Nephron progenitor cell (in vitro differentiated cells): ENCODE data around the gene OR5AU1.
"Not testable (repeated sequence)": the region's sequence is repeated elsewhere in the genome, so short reads cannot be mapped to it uniquely, and the experiment has no call there.

Source experiments
- DNase-seq: peaks from one replicate; pipeline ENCODE4 v3.0.0; 2021
- H3K27ac Mint-ChIP-seq: 2 replicates; pipeline ENCODE4 v1.8.0; 2021; ENCODE audit warnings: mild to moderate bottlenecking, moderate library complexity, mixed read lengths
- H3K27me3 Mint-ChIP-seq: 2 replicates; pipeline ENCODE4 v1.8.0; 2021; ENCODE audit warnings: mild to moderate bottlenecking, low read depth, mixed read lengths; ENCODE audit not compliant: poor library complexity
- H3K36me3 Mint-ChIP-seq: 2 replicates; pipeline ENCODE4 v1.8.0; 2021; ENCODE audit warnings: low read depth, mixed read lengths
- H3K4me1 Mint-ChIP-seq: 2 replicates; pipeline ENCODE4 v1.8.0; 2021; ENCODE audit warnings: mixed read lengths
- H3K4me3 Mint-ChIP-seq: 2 replicates; pipeline ENCODE4 v1.8.0; 2021; ENCODE audit warnings: mild to moderate bottlenecking, moderate library complexity, mixed read lengths
- H3K9me3 Mint-ChIP-seq: 2 replicates; pipeline ENCODE4 v1.8.0; 2021; ENCODE audit warnings: mild to moderate bottlenecking, moderate library complexity, mixed read lengths
- CTCF ChIP-seq: fragments of 200-600 bp; sonication (generic); IDR thresholded peaks from 2 replicates; pipeline ENCODE4 v1.5.0; 2021; ENCODE audit warnings: antibody characterized with exemption

The OR5AU1 gene

GRCh38 chr14:21184254-21184653 is 28.4 kb upstream of the OR5AU1 start:
- no peak overlapping the region for H3K27ac Mint-ChIP-seq
- TF ChIP-seq CTCF, result no peak
- H3K4me1 Mint-ChIP-seq, result no peaks in the 10 kb centered on the region
- peaks cover 34% of the 10 kb centered on the region for H3K9me3 Mint-ChIP-seq
- no peaks in the 10 kb centered on the region for H3K36me3 Mint-ChIP-seq
- peaks cover 15% of the 10 kb centered on the region for H3K27me3 Mint-ChIP-seq
- DNase-seq, result no peak
- no peak overlapping the region for H3K4me3 Mint-ChIP-seq

- Mint-ChIP-seq H3K4me1 (no peaks in the 10 kb centered on the region), H3K9me3 (peaks cover 37% of the 10 kb centered on the region), H3K36me3 (no peaks in the 10 kb centered on the region), H3K4me3 (no peak overlapping the region), H3K27ac (no peak overlapping the region), H3K27me3 (peaks cover 16% of the 10 kb centered on the region)
- no peak for TF ChIP-seq CTCF
- no peak for DNase-seq
These were observed 26.3 kb upstream of the OR5AU1 start for GRCh38 chr14:21182166-21182565.

- no peak overlapping the region for H3K4me3 Mint-ChIP-seq
- H3K4me1 Mint-ChIP-seq, result no peaks in the 10 kb centered on the region
- TF ChIP-seq CTCF, result no peak
- H3K9me3 Mint-ChIP-seq, result peaks cover 35% of the 10 kb centered on the region
- H3K36me3 Mint-ChIP-seq, result no peaks in the 10 kb centered on the region
- no peak overlapping the region for H3K27ac Mint-ChIP-seq
- no peak for DNase-seq
- peaks cover 17% of the 10 kb centered on the region for H3K27me3 Mint-ChIP-seq
These were observed 15.3 kb upstream of the OR5AU1 start for GRCh38 chr14:21171128-21171527.

GRCh38 chr14:21169573-21169972 is 13.7 kb upstream of the OR5AU1 start:
- Mint-ChIP-seq H3K9me3 (peaks cover 35% of the 10 kb centered on the region), H3K27ac (no peak overlapping the region), H3K27me3 (peaks cover 16% of the 10 kb centered on the region), H3K36me3 (no peaks in the 10 kb centered on the region), H3K4me1 (no peaks in the 10 kb centered on the region), H3K4me3 (no peak overlapping the region)
- no peak for DNase-seq
- TF ChIP-seq CTCF, result no peak

- no peak for DNase-seq
- H3K36me3 Mint-ChIP-seq, result no peaks in the 10 kb centered on the region
- peaks cover 18% of the 10 kb centered on the region for H3K27me3 Mint-ChIP-seq
- no peaks in the 10 kb centered on the region for H3K4me1 Mint-ChIP-seq
- no peak overlapping the region for H3K27ac Mint-ChIP-seq
- H3K4me3 Mint-ChIP-seq, result no peak overlapping the region
- peaks cover 27% of the 10 kb centered on the region for H3K9me3 Mint-ChIP-seq
- TF ChIP-seq CTCF, result no peak
These were observed 12.2 kb upstream of the OR5AU1 start for GRCh38 chr14:21168055-21168454.

GRCh38 chr14:21165670-21166069 is 9.8 kb upstream of the OR5AU1 start:
- H3K27ac Mint-ChIP-seq, H3K4me1 Mint-ChIP-seq, H3K9me3 Mint-ChIP-seq, H3K4me3 Mint-ChIP-seq, H3K36me3 Mint-ChIP-seq, DNase-seq: not testable (repeated sequence)
- peaks cover 23% of the 10 kb centered on the region for H3K27me3 Mint-ChIP-seq

GRCh38 chr14:21165002-21165605 is 9.2 kb upstream of the OR5AU1 start:
- H3K4me1 Mint-ChIP-seq, H3K9me3 Mint-ChIP-seq, H3K36me3 Mint-ChIP-seq, DNase-seq, H3K4me3 Mint-ChIP-seq: not testable (repeated sequence)
- H3K27ac Mint-ChIP-seq, result peak overlapping the region; percentile 73
- peaks cover 23% of the 10 kb centered on the region for H3K27me3 Mint-ChIP-seq
